PC-3 (cell line): ENCODE measurements around the gene SLC15A1.

Experiments
- EZH2 ChIP-seq: fragments of 300-600 bp; sonication (generic); IDR thresholded peaks from one replicate; pipeline ENCODE4 v1.6.1; 2017; ENCODE audit warnings: antibody characterized with exemption, mild to moderate bottlenecking, low read length; ENCODE audit not compliant: unreplicated experiment
- TF ChIP-seq, protein P1 (sequence below): fragments of 300-600 bp; sonication (generic); conservative IDR thresholded peaks from 2 replicates; pipeline ENCODE4 v1.5.1; 2017; ENCODE audit warnings: antibody characterized with exemption, low read depth, mild to moderate bottlenecking, low read length

DNA sequence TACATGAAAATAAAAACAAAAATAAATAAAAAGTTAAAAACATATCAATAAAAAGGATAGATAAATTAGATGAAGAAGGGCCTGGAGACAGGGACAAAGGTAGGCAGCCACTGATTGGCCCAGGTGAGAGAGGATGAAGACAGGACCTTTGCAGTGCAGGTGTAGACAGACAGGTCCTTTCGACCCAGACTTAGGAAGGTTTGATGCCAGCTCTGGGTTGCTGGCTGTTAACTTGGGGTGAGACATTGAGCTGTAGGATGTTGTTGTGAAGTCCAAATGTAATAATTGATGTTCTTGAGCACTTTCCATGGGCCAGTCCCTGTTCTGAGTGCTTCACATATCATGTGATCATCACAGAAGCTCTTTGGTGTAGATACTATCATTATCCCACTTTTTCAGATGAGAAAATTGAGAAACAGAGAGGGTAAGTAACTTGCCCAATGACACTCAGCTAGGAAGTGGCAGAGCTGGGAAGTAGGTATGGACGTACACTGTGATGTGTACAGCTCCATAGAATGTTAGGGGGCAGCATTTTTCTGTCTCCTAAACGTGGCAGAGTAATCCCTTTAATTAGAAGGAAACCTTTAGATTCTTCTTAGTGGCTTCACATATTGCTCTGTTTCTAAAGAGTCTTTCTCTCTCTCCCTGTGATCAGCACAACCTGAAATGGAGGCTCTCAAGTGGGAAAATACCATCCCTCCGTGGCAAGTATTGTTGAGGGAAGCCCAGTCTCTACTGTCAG, 99.6 kb downstream of the SLC15A1 start:
- TF ChIP-seq, protein P1, sequence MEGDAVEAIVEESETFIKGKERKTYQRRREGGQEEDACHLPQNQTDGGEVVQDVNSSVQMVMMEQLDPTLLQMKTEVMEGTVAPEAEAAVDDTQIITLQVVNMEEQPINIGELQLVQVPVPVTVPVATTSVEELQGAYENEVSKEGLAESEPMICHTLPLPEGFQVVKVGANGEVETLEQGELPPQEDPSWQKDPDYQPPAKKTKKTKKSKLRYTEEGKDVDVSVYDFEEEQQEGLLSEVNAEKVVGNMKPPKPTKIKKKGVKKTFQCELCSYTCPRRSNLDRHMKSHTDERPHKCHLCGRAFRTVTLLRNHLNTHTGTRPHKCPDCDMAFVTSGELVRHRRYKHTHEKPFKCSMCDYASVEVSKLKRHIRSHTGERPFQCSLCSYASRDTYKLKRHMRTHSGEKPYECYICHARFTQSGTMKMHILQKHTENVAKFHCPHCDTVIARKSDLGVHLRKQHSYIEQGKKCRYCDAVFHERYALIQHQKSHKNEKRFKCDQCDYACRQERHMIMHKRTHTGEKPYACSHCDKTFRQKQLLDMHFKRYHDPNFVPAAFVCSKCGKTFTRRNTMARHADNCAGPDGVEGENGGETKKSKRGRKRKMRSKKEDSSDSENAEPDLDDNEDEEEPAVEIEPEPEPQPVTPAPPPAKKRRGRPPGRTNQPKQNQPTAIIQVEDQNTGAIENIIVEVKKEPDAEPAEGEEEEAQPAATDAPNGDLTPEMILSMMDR: no peak
- no peak for TF ChIP-seq EZH2
